Nucleus accumbens (tissue), 56 donors: ENCODE data around the gene OR51B4.
"Not testable (repeated sequence)": the region's sequence is repeated elsewhere in the genome, so short reads cannot be mapped to it uniquely, and the experiment has no call there.

Experiments used
- DNase-seq, 56 donors: peaks; one replicate each; lab custom pipeline; 2025; lab: John Stamatoyannopoulos, UW

OR51B4 gene

GRCh38 chr11:5297721-5298323, 3.9 kb downstream of the OR51B4 start:
- DNase-seq = no peak

GRCh38 chr11:5294342-5294995, 7.3 kb downstream of the OR51B4 start:
- not testable (repeated sequence) for DNase-seq

- no peak for DNase-seq
These were observed 8.7 kb downstream of the OR51B4 start for GRCh38 chr11:5293028-5293427.

- no peak for DNase-seq
These were observed 10.4 kb downstream of the OR51B4 start for GRCh38 chr11:5291207-5291838.

GRCh38 chr11:5290106-5290505, 11.6 kb downstream of the OR51B4 start:
- no peak for DNase-seq

GRCh38 chr11:5289696-5290095, 12.1 kb downstream of the OR51B4 start:
- no peak for DNase-seq

GRCh38 chr11:5288906-5289550, 12.7 kb downstream of the OR51B4 start:
- no peak for DNase-seq

GRCh38 chr11:5288108-5288905, 13.4 kb downstream of the OR51B4 start:
- no peak for DNase-seq

GRCh38 chr11:5286901-5287300, 14.8 kb downstream of the OR51B4 start:
- DNase-seq = no peak

GRCh38 chr11:5286351-5286750, 15.4 kb downstream of the OR51B4 start:
- no peak for DNase-seq

GRCh38 chr11:5285703-5286340, 15.9 kb downstream of the OR51B4 start:
- no peak for DNase-seq

GRCh38 chr11:5284637-5285036, 17.1 kb downstream of the OR51B4 start:
- no peak for DNase-seq

GRCh38 chr11:5283882-5284281, 17.9 kb downstream of the OR51B4 start:
- DNase-seq = no peak

- DNase-seq = no peak
These were observed 18.7 kb downstream of the OR51B4 start for GRCh38 chr11:5283086-5283485.

GRCh38 chr11:5282628-5283027, 19.1 kb downstream of the OR51B4 start:
- no peak for DNase-seq

GRCh38 chr11:5281596-5281995, 20.1 kb downstream of the OR51B4 start:
- no peak for DNase-seq

- DNase-seq = peak in 5 of 56 donors; percentile 3 to 53 (median 7)
These were observed 21.1 kb downstream of the OR51B4 start for GRCh38 chr11:5280582-5281102.

GRCh38 chr11:5279471-5280090, 22.2 kb downstream of the OR51B4 start:
- no peak for DNase-seq

- DNase-seq = no peak
These were observed 23.9 kb downstream of the OR51B4 start for GRCh38 chr11:5277807-5278382.
